BE2C (cell line): ENCODE measurements around the gene MIPOL1.
"Not testable (repeated sequence)": the region's sequence is repeated elsewhere in the genome, so short reads cannot be mapped to it uniquely, and the experiment has no call there.

Experiments
- DNase-seq: peaks from one replicate; pipeline ENCODE4 v3.0.0-alpha.2; 2020
- H3K27me3 ChIP-seq: fragments of 250-450 bp; sonication (Bioruptor Pico); 2 replicates; pipeline ENCODE4 v1.5.1; 2020; ENCODE audit warnings: mild to moderate bottlenecking
- H3K36me3 ChIP-seq: fragments of 250-450 bp; sonication (Bioruptor Pico); 2 replicates; pipeline ENCODE4 v1.5.1; 2020; ENCODE audit warnings: mild to moderate bottlenecking
- H3K4me1 ChIP-seq: fragments of 250-450 bp; sonication (Bioruptor Pico); 2 replicates; pipeline ENCODE4 v1.5.1; 2020
- H3K4me3 ChIP-seq: 2 replicates; pipeline ENCODE4 v1.5.1; 2011; ENCODE audit warnings: low read depth, low read length
- H3K9me3 ChIP-seq: fragments of 250-450 bp; sonication (Bioruptor Pico); 2 replicates; pipeline ENCODE4 v1.5.1; 2020
- TF ChIP-seq, protein P1 (sequence below): IDR thresholded peaks from 2 replicates; pipeline ENCODE4 v1.5.1; 2012; ENCODE audit warnings: mild to moderate bottlenecking, low read depth, low read length

The MIPOL1 gene

GRCh38 chr14:37186865-37187264, 10.9 kb upstream of the MIPOL1 start:
- TF ChIP-seq, protein P1, sequence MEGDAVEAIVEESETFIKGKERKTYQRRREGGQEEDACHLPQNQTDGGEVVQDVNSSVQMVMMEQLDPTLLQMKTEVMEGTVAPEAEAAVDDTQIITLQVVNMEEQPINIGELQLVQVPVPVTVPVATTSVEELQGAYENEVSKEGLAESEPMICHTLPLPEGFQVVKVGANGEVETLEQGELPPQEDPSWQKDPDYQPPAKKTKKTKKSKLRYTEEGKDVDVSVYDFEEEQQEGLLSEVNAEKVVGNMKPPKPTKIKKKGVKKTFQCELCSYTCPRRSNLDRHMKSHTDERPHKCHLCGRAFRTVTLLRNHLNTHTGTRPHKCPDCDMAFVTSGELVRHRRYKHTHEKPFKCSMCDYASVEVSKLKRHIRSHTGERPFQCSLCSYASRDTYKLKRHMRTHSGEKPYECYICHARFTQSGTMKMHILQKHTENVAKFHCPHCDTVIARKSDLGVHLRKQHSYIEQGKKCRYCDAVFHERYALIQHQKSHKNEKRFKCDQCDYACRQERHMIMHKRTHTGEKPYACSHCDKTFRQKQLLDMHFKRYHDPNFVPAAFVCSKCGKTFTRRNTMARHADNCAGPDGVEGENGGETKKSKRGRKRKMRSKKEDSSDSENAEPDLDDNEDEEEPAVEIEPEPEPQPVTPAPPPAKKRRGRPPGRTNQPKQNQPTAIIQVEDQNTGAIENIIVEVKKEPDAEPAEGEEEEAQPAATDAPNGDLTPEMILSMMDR = no peak
- H3K4me3 ChIP-seq = no peak overlapping the region
- no peak for DNase-seq
- H3K4me1 ChIP-seq = no peaks in the 10 kb centered on the region
- H3K36me3 ChIP-seq = no peaks in the 10 kb centered on the region
- H3K27me3 ChIP-seq = no peaks in the 10 kb centered on the region
- no peaks in the 10 kb centered on the region for H3K9me3 ChIP-seq

GRCh38 chr14:37187294-37187693, 10.4 kb upstream of the MIPOL1 start:
- Histone ChIP-seq H3K4me1 (no peaks in the 10 kb centered on the region), H3K36me3 (no peaks in the 10 kb centered on the region), H3K9me3 (no peaks in the 10 kb centered on the region), H3K27me3 (no peaks in the 10 kb centered on the region), H3K4me3 (no peak overlapping the region)
- TF ChIP-seq, protein P1 = no peak
- no peak for DNase-seq

- not testable (repeated sequence) for H3K36me3 ChIP-seq, H3K9me3 ChIP-seq, DNase-seq, H3K4me1 ChIP-seq, H3K4me3 ChIP-seq, H3K27me3 ChIP-seq
Measured at GRCh38 chr14:37187840-37188577, 9.7 kb upstream of the MIPOL1 start.

- not testable (repeated sequence) for DNase-seq, H3K36me3 ChIP-seq, H3K4me1 ChIP-seq, H3K4me3 ChIP-seq, H3K27me3 ChIP-seq, H3K9me3 ChIP-seq
Measured at GRCh38 chr14:37189733-37190132, 8.0 kb upstream of the MIPOL1 start.

DNA sequence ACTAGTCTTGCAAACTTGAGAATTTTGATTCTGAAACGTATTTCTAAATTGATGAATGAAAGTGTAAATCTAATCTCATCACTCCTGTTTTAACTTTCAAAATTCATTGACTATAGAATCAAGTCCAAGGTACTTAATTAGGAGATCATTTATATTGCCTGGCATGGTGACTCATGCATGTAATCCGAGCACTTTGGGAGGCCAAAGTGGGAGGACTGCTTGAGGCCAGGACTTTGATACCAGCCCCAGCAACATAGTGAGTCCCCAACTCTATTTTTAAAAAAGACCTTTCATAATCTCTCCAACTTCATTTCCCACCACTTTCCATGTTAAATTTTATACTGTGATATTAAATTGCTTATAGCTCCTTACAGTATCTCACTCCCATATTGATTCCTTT, 3.0 kb upstream of the MIPOL1 start:
- Histone ChIP-seq H3K4me3 (no peak overlapping the region), H3K36me3 (no peaks in the 10 kb centered on the region), H3K27me3 (no peaks in the 10 kb centered on the region; the same call in 1 of the 2 replicates), H3K4me1 (no peaks in the 10 kb centered on the region), H3K9me3 (no peaks in the 10 kb centered on the region)
- TF ChIP-seq, protein P1 = no peak
- no peak for DNase-seq

- no peak for DNase-seq
- H3K9me3 ChIP-seq = no peaks in the 10 kb centered on the region
- no peaks in the 10 kb centered on the region; the same call in 1 of the 2 replicates for H3K27me3 ChIP-seq
- no peak overlapping the region for H3K4me3 ChIP-seq
- TF ChIP-seq, protein P1 = no peak
- no peaks in the 10 kb centered on the region for H3K36me3 ChIP-seq
- H3K4me1 ChIP-seq = no peaks in the 10 kb centered on the region
Measured at GRCh38 chr14:37195327-37195726, 2.4 kb upstream of the MIPOL1 start.

DNA sequence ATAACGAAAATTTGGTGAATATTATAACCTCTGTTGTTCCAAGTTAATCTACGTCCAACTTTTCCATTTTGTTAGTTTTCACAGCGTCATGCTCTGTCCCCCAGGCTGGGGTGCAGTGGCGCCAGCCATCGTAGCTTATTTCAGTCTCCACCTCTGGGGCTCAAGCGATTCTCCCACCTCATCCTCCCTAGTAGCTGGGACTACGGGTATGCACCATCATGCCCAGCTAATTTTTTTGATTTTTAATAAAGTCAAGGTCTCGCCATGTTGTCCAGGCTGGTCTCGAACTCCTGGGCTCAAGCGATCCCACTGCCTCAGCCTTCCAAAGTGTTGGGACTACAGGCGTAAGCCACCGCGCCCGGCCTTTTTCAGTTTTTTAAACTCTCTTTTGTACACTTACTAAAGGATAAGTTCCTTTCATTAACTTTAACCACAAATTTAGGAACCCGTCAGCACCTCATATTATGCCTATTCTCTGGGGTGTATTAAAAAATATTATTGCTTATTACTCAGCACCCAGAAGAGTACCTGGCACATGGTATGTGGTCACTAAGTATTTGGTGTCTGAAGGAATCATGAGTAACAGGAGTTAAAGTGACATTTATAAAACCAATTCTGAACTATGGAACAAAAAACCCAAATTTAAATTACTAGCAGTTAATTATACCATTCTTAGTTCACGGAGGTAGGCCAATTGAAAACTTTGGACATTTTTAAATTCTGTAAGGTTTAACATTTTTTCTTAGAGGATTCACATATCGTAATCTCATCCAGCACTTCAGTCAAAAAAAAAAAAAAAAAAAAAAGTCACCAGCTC, 925 bp upstream of the MIPOL1 start:
- Histone ChIP-seq H3K9me3 (no peaks in the 10 kb centered on the region), H3K36me3 (no peaks in the 10 kb centered on the region), H3K4me3 (peak overlapping the region; percentile 66), H3K4me1 (no peaks in the 10 kb centered on the region), H3K27me3 (no peaks in the 10 kb centered on the region; the same call in 1 of the 2 replicates)
- TF ChIP-seq, protein P1 = no peak
- no peak for DNase-seq
